HepG2 (cell line): ENCODE results near the gene MXRA7. TPM values are rescaled to one million over a fixed set of nuclear protein-coding genes. Genes with fewer than 3 reads are reported as not detected.

Experiments used
- ADNP ChIP-seq: sonication (generic); formaldehyde crosslinking; IDR thresholded peaks from 2 replicates; pipeline ENCODE4 v1.4.0; 2020; ENCODE audit warnings: missing genetic modification reagents
- AGO2 ChIP-seq: fragments of 200-400 bp; formaldehyde crosslinking; optimal IDR thresholded peaks from 2 replicates; pipeline ENCODE3; 2017; ENCODE audit warnings: mild to moderate bottlenecking, low read depth, low read length, moderate library complexity
- E2F2 ChIP-seq: sonication (generic); formaldehyde crosslinking; IDR thresholded peaks from 2 replicates; pipeline ENCODE4 v1.4.0; 2020; ENCODE audit warnings: missing genetic modification reagents, borderline replicate concordance
- FOSL2 ChIP-seq: sonication (generic); formaldehyde crosslinking; IDR thresholded peaks from 2 replicates; pipeline ENCODE4 v1.4.0; 2020; ENCODE audit warnings: missing genetic modification reagents
- HMG20A ChIP-seq: IDR thresholded peaks from 2 replicates; pipeline ENCODE4 v1.6.1; 2016; ENCODE audit warnings: borderline replicate concordance
- MLX ChIP-seq: IDR thresholded peaks from 2 replicates; pipeline ENCODE4 v1.6.1; 2016
- NFAT5 ChIP-seq: sonication (generic); formaldehyde crosslinking; IDR thresholded peaks from 2 replicates; pipeline ENCODE4 v1.4.0; 2020; ENCODE audit warnings: missing genetic modification reagents
- SIN3B ChIP-seq: fragments of 150-350 bp; IDR thresholded peaks from 2 replicates; pipeline ENCODE4 v1.6.1; 2014; ENCODE audit warnings: low read length
- TBX3 ChIP-seq: fragments of 450-650 bp; IDR thresholded peaks from 2 replicates; pipeline ENCODE4 v1.6.1; 2017; ENCODE audit warnings: antibody characterized with exemption, mild to moderate bottlenecking, inconsistent platforms, borderline replicate concordance
- TMF1 ChIP-seq: sonication (generic); formaldehyde crosslinking; IDR thresholded peaks from 2 replicates; pipeline ENCODE4 v1.8.1; 2022; ENCODE audit warnings: low read depth, missing genetic modification reagents
- ZBTB1 ChIP-seq: sonication (generic); formaldehyde crosslinking; IDR thresholded peaks from 2 replicates; pipeline ENCODE4 v1.4.0; 2020; ENCODE audit warnings: missing genetic modification reagents, borderline replicate concordance
- ZNF124 ChIP-seq: sonication (generic); formaldehyde crosslinking; IDR thresholded peaks from 2 replicates; pipeline ENCODE4 v1.4.0; 2020; ENCODE audit warnings: missing genetic modification reagents
- ZNF20 ChIP-seq: sonication (generic); formaldehyde crosslinking; IDR thresholded peaks from 2 replicates; pipeline ENCODE4 v1.4.0; 2020; ENCODE audit warnings: mild to moderate bottlenecking, moderate library complexity, missing genetic modification reagents
- ZNF251 ChIP-seq: sonication (generic); formaldehyde crosslinking; IDR thresholded peaks from 2 replicates; pipeline ENCODE4 v1.9.0; 2021; ENCODE audit warnings: mild to moderate bottlenecking, missing genetic modification reagents
- ZNF556 ChIP-seq: sonication (generic); formaldehyde crosslinking; IDR thresholded peaks from 2 replicates; pipeline ENCODE4 v1.4.0; 2020; ENCODE audit warnings: mild to moderate bottlenecking, missing genetic modification reagents, borderline replicate concordance
- ZNF619 ChIP-seq: sonication (generic); formaldehyde crosslinking; IDR thresholded peaks from 2 replicates; pipeline ENCODE4 v1.4.0; 2020; ENCODE audit warnings: mild to moderate bottlenecking, missing genetic modification reagents
- ZNF710 ChIP-seq: sonication (generic); formaldehyde crosslinking; IDR thresholded peaks from 2 replicates; pipeline ENCODE4 v1.5.0; 2020; ENCODE audit warnings: mild to moderate bottlenecking, missing genetic modification reagents, borderline replicate concordance
- ZNF776 ChIP-seq: sonication (generic); formaldehyde crosslinking; IDR thresholded peaks from 2 replicates; pipeline ENCODE4 v1.4.0; 2020; ENCODE audit warnings: mild to moderate bottlenecking, missing genetic modification reagents
- ZNF891 ChIP-seq: sonication (generic); formaldehyde crosslinking; IDR thresholded peaks from 2 replicates; pipeline ENCODE4 v1.5.0; 2020; ENCODE audit warnings: mild to moderate bottlenecking, missing genetic modification reagents
- polyA plus RNA-seq, 8 experiments: library from polyadenylated mRNA; depleted of rRNA in 3 of 8; stranded (reverse) in 7 of 8; unstranded in 1 of 8; fragments of >200 nt; fragmentation: Illumina TruSeq in 4 of 8; extraction: Trizol in 4 of 8; gene quantifications; 2 replicates each; pipeline versions ENCODE4 v1.2.1 to v1.2.3, GENCODE V29; 2011 to 2016; ENCODE audit warnings: low read depth in 4 of 8, missing spikeins in 1 of 8, mixed read lengths in 1 of 8; ENCODE audit not compliant: insufficient read depth in 1 of 8
- total RNA-seq, 5 experiments: library from RNA; depleted of rRNA; stranded (reverse); fragments of >200 nt; fragmentation: Illumina TruSeq; extraction: Trizol; gene quantifications; 2 replicates each; pipeline ENCODE4 v1.2.3, GENCODE V29; 2016; ENCODE audit warnings: low read depth in 1 of 5
- TF ChIP-seq, protein P1 (sequence below): sonication (generic); formaldehyde crosslinking; IDR thresholded peaks from 2 replicates; pipeline ENCODE4 v1.8.0; 2022; ENCODE audit warnings: mild to moderate bottlenecking, missing genetic modification reagents, borderline replicate concordance

MXRA7 gene
- total and polyA plus RNA-seq, 2 of the 13 experiments (the other 11 are each of a cell fraction or from before 2014, with no cell fraction given): 44.8 to 112 TPM

DNA sequence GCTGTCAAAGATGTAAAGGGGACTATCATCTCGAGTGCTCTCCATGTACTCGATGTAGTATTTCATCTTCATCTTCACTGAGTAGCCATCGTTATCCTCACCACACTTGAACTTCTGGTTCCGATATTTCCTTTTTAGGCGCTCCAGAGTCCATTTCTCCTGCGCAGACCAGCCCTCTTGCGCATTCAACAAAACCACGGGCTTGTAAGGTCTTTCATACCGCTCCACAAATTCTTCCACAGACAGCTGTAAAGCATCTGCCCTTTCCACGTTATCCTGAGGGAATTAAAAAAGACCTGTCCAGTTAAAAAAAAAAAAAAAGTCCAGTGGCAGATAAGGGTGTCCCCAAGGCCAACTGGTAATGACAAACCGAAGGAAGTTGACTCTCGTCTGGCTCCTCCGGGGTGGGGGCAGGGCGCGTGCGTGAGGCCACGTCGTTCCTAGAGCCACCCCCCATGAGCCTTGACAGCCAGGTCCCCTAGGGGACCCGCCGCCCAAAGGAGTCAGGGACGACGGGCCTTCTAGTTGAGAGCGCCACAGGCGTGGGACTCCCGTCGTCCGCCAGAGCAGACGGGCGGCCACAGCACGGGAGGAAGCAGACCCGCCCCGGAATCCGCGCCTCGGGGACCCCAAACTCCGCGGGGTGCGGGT, 14.9 kb upstream of the MXRA7 start (continued):
- TF ChIP-seq ZNF710 (no peak; the same call in 1 of the 2 replicates), ZNF251 (CRISPR knock-in tag) (no peak), TMF1 (CRISPR knock-in tag) (no peak), ZNF776 (CRISPR knock-in tag) (peak; percentile 91), ZNF124 (CRISPR knock-in tag) (no peak), SIN3B (no peak), HMG20A (CRISPR knock-in tag) (no peak), E2F2 (CRISPR knock-in tag) (no peak), NFAT5 (CRISPR knock-in tag) (no peak), ZNF556 (CRISPR knock-in tag) (no peak), ZNF619 (CRISPR knock-in tag) (no peak), ZBTB1 (CRISPR knock-in tag) (no peak), MLX (CRISPR knock-in tag) (0 out of 2 replicates have a peak, but pooled peaks have one; percentile 17), ZNF891 (no peak), FOSL2 (CRISPR knock-in tag) (0 out of 2 replicates have a peak, but pooled peaks have one; percentile 33), ADNP (CRISPR knock-in tag) (no peak; the same call in 1 of the 2 replicates), TBX3 (no peak), AGO2 (peak; percentile 32), ZNF20 (CRISPR knock-in tag) (0 out of 2 replicates have a peak, but pooled peaks have one; percentile 17)
- TF ChIP-seq, protein P1, sequence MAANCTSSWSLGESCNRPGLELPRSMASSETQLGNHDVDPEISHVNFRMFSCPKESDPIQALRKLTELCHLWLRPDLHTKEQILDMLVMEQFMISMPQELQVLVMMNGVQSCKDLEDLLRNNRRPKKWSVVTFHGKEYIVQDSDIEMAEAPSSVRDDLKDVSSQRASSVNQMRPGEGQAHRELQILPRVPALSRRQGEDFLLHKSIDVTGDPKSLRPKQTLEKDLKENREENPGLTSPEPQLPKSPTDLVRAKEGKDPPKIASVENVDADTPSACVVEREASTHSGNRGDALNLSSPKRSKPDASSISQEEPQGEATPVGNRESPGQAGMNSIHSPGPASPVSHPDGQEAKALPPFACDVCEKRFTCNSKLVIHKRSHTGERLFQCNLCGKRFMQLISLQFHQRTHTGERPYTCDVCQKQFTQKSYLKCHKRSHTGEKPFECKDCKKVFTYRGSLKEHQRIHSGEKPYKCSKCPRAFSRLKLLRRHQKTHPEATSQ (CRISPR knock-in tag): no peak
